Thoracic aorta (tissue), 2 donors: ENCODE results near the gene RPUSD2. TPM values are rescaled to one million over a fixed set of nuclear protein-coding genes. Genes with fewer than 3 reads are reported as not detected.

Source experiments
- ATAC-seq: fragments of 150-250 bp; one replicate; pipeline ENCODE4 v1.8.0; 2017; ENCODE audit warnings: low read depth; ENCODE audit not compliant: insufficient number of reproducible peaks, low FRiP score
- DNase-seq: peaks from one replicate; pipeline ENCODE4 v3.0.0-alpha.2; 2020; ENCODE audit warnings: low spot score
- H3K27ac ChIP-seq, 2 donors: fragments of 200-600 bp; sonication (generic); 1 replicate in 1 of 2; 2 replicates in 1 of 2; pipeline ENCODE4 v1.5.1; 2016; ENCODE audit warnings: mild to moderate bottlenecking in 2 of 2, moderate library complexity in 2 of 2
- H3K27me3 ChIP-seq: fragments of 200-600 bp; sonication (generic); replicated peaks from 2 replicates; pipeline ENCODE4 v1.6.0; 2016; ENCODE audit warnings: mild to moderate bottlenecking; ENCODE audit not compliant: insufficient read depth
- H3K36me3 ChIP-seq: fragments of 200-600 bp; sonication (generic); one replicate; pipeline ENCODE4 v1.5.1; 2016
- H3K4me1 ChIP-seq, 2 donors: fragments of 200-600 bp; sonication (generic); 1 replicate in 1 of 2; 2 replicates in 1 of 2; pipeline versions ENCODE4 v1.5.1 to v1.6.0; 2016; ENCODE audit warnings: low read depth in 2 of 2, mild to moderate bottlenecking in 1 of 2; ENCODE audit not compliant: control insufficient read depth in 1 of 2
- H3K4me3 ChIP-seq: fragments of 200-600 bp; sonication (generic); 2 replicates; pipeline ENCODE4 v1.5.1; 2016; ENCODE audit warnings: mild to moderate bottlenecking
- H3K9me3 ChIP-seq: fragments of 200-600 bp; sonication (generic); 2 replicates; pipeline ENCODE4 v1.5.1; 2016
- CTCF ChIP-seq: fragments of 200-600 bp; sonication (generic); IDR thresholded peaks from one replicate; pipeline ENCODE4 v1.5.1; 2019; ENCODE audit warnings: antibody characterized with exemption
- total RNA-seq, 2 donors: library from RNA; depleted of rRNA; stranded (reverse); fragments of >200 nt; gene quantifications; one replicate each; pipeline versions ENCODE4 v1.1.0 to v1.2.3, GENCODE V29; 2016

Gene RPUSD2
- total RNA-seq, 2 donors from 2014 or later: 9.6 to 9.8 TPM

GRCh38 chr15:40618023-40618422, 48.9 kb downstream of the RPUSD2 start:
- H3K9me3 ChIP-seq: no peaks in the 10 kb centered on the region
- no peak overlapping the region for H3K4me3 ChIP-seq
- no peaks in the 10 kb centered on the region for H3K4me1 ChIP-seq
- ATAC-seq (no peak), DNase-seq (no peak)
- no peak for TF ChIP-seq CTCF
- H3K36me3 ChIP-seq: no peaks in the 10 kb centered on the region
- no peak overlapping the region for H3K27ac ChIP-seq
- no peaks in the 10 kb centered on the region for H3K27me3 ChIP-seq

- DNase-seq (no peak), ATAC-seq (no peak)
- no peaks in the 10 kb centered on the region for H3K36me3 ChIP-seq
- H3K4me1 ChIP-seq: no peaks in the 10 kb centered on the region
- TF ChIP-seq CTCF: no peak
- no peak overlapping the region for H3K27ac ChIP-seq
- H3K27me3 ChIP-seq: no peaks in the 10 kb centered on the region
- H3K4me3 ChIP-seq: no peak overlapping the region
- H3K9me3 ChIP-seq: no peaks in the 10 kb centered on the region
Observed at GRCh38 chr15:40618906-40619305, 49.8 kb downstream of the RPUSD2 start.

GRCh38 chr15:40623361-40623760, 54.3 kb downstream of the RPUSD2 start:
- ATAC-seq: no peak

More at GRCh38 chr15:40623361-40623760, 54.3 kb downstream of the RPUSD2 start:
- Histone ChIP-seq H3K9me3 (no peaks in the 10 kb centered on the region), H3K4me1 (no peaks in the 10 kb centered on the region), H3K27ac (no peak overlapping the region), H3K27me3 (no peaks in the 10 kb centered on the region), H3K36me3 (no peaks in the 10 kb centered on the region), H3K4me3 (no peak overlapping the region)
- no peak for DNase-seq
- no peak for TF ChIP-seq CTCF

Other genes with a start within 250 kb of the RPUSD2 start
- gene INAFM2, start 245.6 kb upstream of the RPUSD2 start, total RNA-seq: 10 to 100 TPM; 63.8 to 79.2 TPM
- gene CCDC9B, start 228.4 kb upstream of the RPUSD2 start, total RNA-seq: 10 to 100 TPM; 30.1 to 57.1 TPM
- gene PHGR1, start 218.3 kb upstream of the RPUSD2 start, total RNA-seq: not detected
- under 1 TPM; 0.21 to 0.54 TPM for gene DISP2, start 211.1 kb upstream of the RPUSD2 start, total RNA-seq
- gene KNSTRN, start 186.6 kb upstream of the RPUSD2 start, total RNA-seq: 1 to 10 TPM; 4.5 to 5.8 TPM
- 10 to 100 TPM; 43.6 to 61.8 TPM for gene IVD, start 163.5 kb upstream of the RPUSD2 start, total RNA-seq
- 10 to 100 TPM; 10.7 to 14.0 TPM for gene BAHD1, start 128.3 kb upstream of the RPUSD2 start, total RNA-seq
- gene CHST14, start 98.3 kb upstream of the RPUSD2 start, total RNA-seq: 10 to 100 TPM; 16.4 to 21.0 TPM
- 10 to 100 TPM; 15.8 to 53.1 TPM for gene CCDC32, start 4.3 kb upstream of the RPUSD2 start, total RNA-seq
- gene KNL1, start 24.9 kb downstream of the RPUSD2 start, total RNA-seq: 10 to 100 TPM in 1 of 2 donors, under 1 TPM in 1; 0.27 to 11.4 TPM
- under 1 TPM in 1 of 2 donors, not detected in 1; 0.27 TPM for gene RAD51, start 125.9 kb downstream of the RPUSD2 start, total RNA-seq
- 10 to 100 TPM; 17.2 to 34.5 TPM for gene RMDN3, start 186.0 kb downstream of the RPUSD2 start, total RNA-seq
- gene GCHFR, start 194.8 kb downstream of the RPUSD2 start, total RNA-seq: 10 to 100 TPM; 14.1 to 17.2 TPM
- gene C15orf62, start 200.7 kb downstream of the RPUSD2 start, total RNA-seq: under 1 TPM in 1 of 2 donors, not detected in 1; 0.54 TPM
- 10 to 100 TPM; 10.9 to 17.3 TPM for gene ZFYVE19, start 237.8 kb downstream of the RPUSD2 start, total RNA-seq
- gene DNAJC17, start 238.2 kb downstream of the RPUSD2 start, total RNA-seq: 10 to 100 TPM in 1 of 2 donors, 1 to 10 TPM in 1; 6.1 to 20.4 TPM